Keratinocyte (primary cell): ENCODE data around the gene TMEM184A. TPM values are rescaled to one million over a fixed set of nuclear protein-coding genes. Genes with fewer than 3 reads are reported as not detected.

Source experiments
- DNase-seq: peaks from one replicate; pipeline ENCODE4 v3.0.0-alpha.2; 2011; ENCODE audit warnings: low read depth, missing footprints, low spot score
- FAIRE-seq: peaks from 2 replicates; lab custom pipeline; 2011; peaks lifted over from hg19 to GRCh38; lab: Jason Lieb, UNC
- H2AFZ ChIP-seq: 2 replicates; pipeline ENCODE4 v1.6.0; 2012; ENCODE audit warnings: low read length, control low read depth, inconsistent platforms; ENCODE audit not compliant: control insufficient read depth
- H3K27ac ChIP-seq: 2 replicates; pipeline ENCODE4 v1.5.1; 2011; ENCODE audit warnings: low read length; ENCODE audit not compliant: control insufficient read depth, insufficient read depth
- H3K27me3 ChIP-seq: 3 replicates; pipeline ENCODE4 v1.6.0; 2011; ENCODE audit warnings: low read length; ENCODE audit not compliant: control insufficient read depth, insufficient read depth; ENCODE audit errors: extremely low read depth
- H3K36me3 ChIP-seq, 2 experiments: 2 replicates in 1 of 2; 3 replicates in 1 of 2; pipeline ENCODE4 v1.5.1; 2011; ENCODE audit warnings: low read length in 2 of 2, mild to moderate bottlenecking in 1 of 2; ENCODE audit not compliant: control insufficient read depth in 2 of 2, insufficient read depth in 2 of 2; ENCODE audit errors: extremely low read depth in 1 of 2
- H3K4me1 ChIP-seq: 3 replicates; pipeline ENCODE4 v1.5.1; 2011; ENCODE audit warnings: low read length; ENCODE audit not compliant: control insufficient read depth, insufficient read depth; ENCODE audit errors: extremely low read depth
- H3K4me2 ChIP-seq: 3 replicates; pipeline ENCODE4 v1.6.0; 2011; ENCODE audit warnings: low read depth, low read length; ENCODE audit not compliant: control insufficient read depth, insufficient read depth; ENCODE audit errors: extremely low read depth
- H3K4me3 ChIP-seq, 3 experiments: fragments of 200-600 bp in 1 of 3; sonication (generic) in 1 of 3; 2 replicates in 2 of 3; 3 replicates in 1 of 3; pipeline ENCODE4 v1.5.1; 2011 to 2016; ENCODE audit warnings: low read length in 3 of 3, mild to moderate bottlenecking in 3 of 3, control low read depth in 2 of 3, inconsistent platforms in 1 of 3, low read depth in 1 of 3, mixed read lengths in 1 of 3, mixed run types in 1 of 3, moderate library complexity in 1 of 3; ENCODE audit not compliant: control insufficient read depth in 2 of 3, insufficient read depth in 2 of 3; ENCODE audit errors: extremely low read depth in 1 of 3
- H3K79me2 ChIP-seq: 2 replicates; pipeline ENCODE4 v1.6.0; 2012; ENCODE audit warnings: low read length; ENCODE audit not compliant: control insufficient read depth, insufficient read depth
- H3K9ac ChIP-seq: 3 replicates; pipeline ENCODE4 v1.6.0; 2011; ENCODE audit warnings: low read length; ENCODE audit not compliant: control insufficient read depth, insufficient read depth; ENCODE audit errors: extremely low read depth
- H3K9me1 ChIP-seq: 3 replicates; pipeline ENCODE4 v1.6.0; 2011; ENCODE audit warnings: low read length; ENCODE audit not compliant: control insufficient read depth, insufficient read depth; ENCODE audit errors: extremely low read depth
- H3K9me3 ChIP-seq: 2 replicates; pipeline ENCODE4 v1.5.1; 2012; ENCODE audit warnings: low read depth, low read length; ENCODE audit not compliant: control insufficient read depth
- H4K20me1 ChIP-seq: 3 replicates; pipeline ENCODE4 v1.6.0; 2011; ENCODE audit warnings: low read length; ENCODE audit not compliant: control insufficient read depth, insufficient read depth; ENCODE audit errors: extremely low read depth
- CTCF ChIP-seq, 3 experiments: IDR thresholded peaks in 1 of 3; conservative IDR thresholded peaks in 1 of 3; optimal IDR thresholded peaks in 1 of 3; 2 replicates in 2 of 3; 3 replicates in 1 of 3; pipeline versions ENCODE3 to v1.5.1; 2011; ENCODE audit warnings: low read length in 3 of 3, mild to moderate bottlenecking in 3 of 3, moderate library complexity in 2 of 3, control low read depth in 1 of 3, inconsistent platforms in 1 of 3; ENCODE audit not compliant: insufficient read depth in 2 of 3; ENCODE audit errors: extremely low read depth in 1 of 3
- EZH2 ChIP-seq: IDR thresholded peaks from one replicate; pipeline ENCODE4 v1.6.1; 2012; ENCODE audit warnings: inconsistent platforms, mild to moderate bottlenecking, low read length, moderate library complexity
- dilution Hi-C: fragments of 300-500 bp; cut with MboI; formaldehyde crosslinking; loops from one replicate; pipeline ENCODE4 v1.7.0; 2020; ENCODE audit warnings: low sequenced_read_pairs; ENCODE audit not compliant: extremely low pct_ligation_motif_present
- polyA plus RNA-seq, 5 experiments: library from polyadenylated mRNA; depleted of rRNA in 3 of 5; stranded (reverse) in 3 of 5; stranded (forward) in 1 of 5; unstranded in 1 of 5; fragments of >200 nt; gene quantifications; 1 replicate in 1 of 5; 2 replicates in 3 of 5; 3 replicates in 1 of 5; pipeline versions ENCODE4 v1.2.1 to v1.2.3, GENCODE V29; 2011 to 2012; ENCODE audit warnings: missing spikeins in 2 of 5, low read depth in 1 of 5, low replicate concordance in 1 of 5

TMEM184A gene
- polyA plus RNA-seq, 1 donor (not counting 4 experiments of a cell fraction or from before 2014, with no cell fraction given), result 2.9 TPM

DNA sequence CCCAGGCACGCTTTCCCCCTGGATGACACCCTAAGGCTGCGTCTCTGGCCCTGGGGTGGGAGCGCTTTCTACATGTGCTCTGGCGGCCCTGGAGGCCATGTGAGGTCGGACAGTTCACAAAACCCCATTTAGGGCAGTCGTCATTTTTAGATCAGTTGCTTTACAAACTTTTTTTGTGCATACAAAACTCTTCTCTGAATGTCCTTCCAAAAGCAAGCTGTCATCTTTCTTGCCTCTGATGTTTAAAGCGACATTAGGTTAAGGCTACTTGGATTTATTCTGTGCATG lies 19.6 kb downstream of the TMEM184A start:
- TF ChIP-seq CTCF (optimal IDR thresholded peaks at IDR 0.05 in 1 of 3, IDR thresholded peaks at IDR 0.05 in 1 of 3, conservative IDR thresholded peaks at IDR 0.05 in 1 of 3; ENCODE audit: extremely low read depth in 1 of 3, insufficient read depth in 2 of 3, low read length in 3 of 3), result no peak
- no peak for TF ChIP-seq EZH2
- peaks cover 8 to 16% of the 10 kb centered on the region in 2 experiments for H3K36me3 ChIP-seq
- H3K4me1 ChIP-seq, result peaks cover 47% of the 10 kb centered on the region
- dilution Hi-C loops, result no loop called here
- peaks cover 66% of the 10 kb centered on the region for H3K79me2 ChIP-seq
- H3K27me3 ChIP-seq, result no peaks in the 10 kb centered on the region
- peak overlapping the region; percentile 85 for H3K9ac ChIP-seq
- peak overlapping the region; percentile 90 for H3K27ac ChIP-seq
- no peak for FAIRE-seq
- H3K4me2 ChIP-seq, result peak overlapping the region; percentile 90
- peaks cover 3% of the 10 kb centered on the region for H3K9me1 ChIP-seq
- no peak for DNase-seq
- H4K20me1 ChIP-seq, result peaks cover 18% of the 10 kb centered on the region
- no peak overlapping the region for H2AFZ ChIP-seq
- no peak overlapping the region for H3K4me3 ChIP-seq
- H3K9me3 ChIP-seq, result no peaks in the 10 kb centered on the region

DNA sequence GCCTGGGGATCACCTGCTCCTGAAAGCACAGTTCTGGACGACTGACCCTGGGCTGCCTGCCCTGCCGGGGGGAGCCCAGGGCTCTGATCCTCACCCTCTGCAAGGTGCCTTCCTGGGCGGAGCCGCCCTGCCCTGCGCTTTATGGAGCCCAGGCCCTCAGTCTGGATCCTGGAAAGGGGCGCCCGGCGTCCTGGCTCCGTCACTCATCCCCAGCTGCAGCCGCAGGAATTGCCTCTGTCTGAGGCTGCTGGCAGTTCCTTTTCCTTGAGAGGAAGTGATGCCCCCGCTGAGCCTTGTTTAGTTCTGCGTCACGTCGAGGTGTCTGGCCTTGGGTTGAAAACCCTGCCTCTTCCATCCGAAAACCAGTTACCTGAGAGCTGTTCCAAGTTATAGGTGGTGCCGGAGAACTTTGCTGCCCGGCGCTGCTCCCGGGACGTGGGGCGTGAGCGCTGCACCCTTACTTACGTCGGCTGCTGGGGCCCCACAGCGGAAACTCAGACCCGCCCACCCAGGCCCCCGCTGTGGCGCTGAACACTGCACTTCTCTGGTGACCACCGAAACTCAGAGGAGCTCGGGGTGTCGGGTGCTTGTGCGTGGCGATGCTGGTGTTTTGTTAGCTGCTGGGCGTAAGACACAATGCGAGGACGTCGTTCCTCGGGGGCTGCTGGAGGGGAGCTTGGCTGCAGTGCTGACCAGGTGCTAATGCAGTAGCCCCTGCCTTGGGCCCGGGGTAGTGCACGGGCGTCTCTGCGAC lies 20.1 kb downstream of the TMEM184A start:
- Histone ChIP-seq H3K4me1 (peaks cover 47% of the 10 kb centered on the region), H3K9ac (peak overlapping the region; percentile 85), H4K20me1 (peaks cover 18% of the 10 kb centered on the region), H3K79me2 (peaks cover 69% of the 10 kb centered on the region), H3K9me1 (peaks cover 3% of the 10 kb centered on the region), H3K4me2 (no peak overlapping the region), H3K27ac (no peak overlapping the region), H3K9me3 (no peaks in the 10 kb centered on the region), H3K36me3 (peaks cover 8 to 14% of the 10 kb centered on the region in 2 experiments), H3K27me3 (no peaks in the 10 kb centered on the region), H3K4me3 (no peak overlapping the region), H2AFZ (no peak overlapping the region)
- dilution Hi-C loops, result no loop called here
- DNase-seq (no peak), FAIRE-seq (no peak)
- TF ChIP-seq EZH2 (no peak), CTCF (optimal IDR thresholded peaks at IDR 0.05 in 1 of 3, IDR thresholded peaks at IDR 0.05 in 1 of 3, conservative IDR thresholded peaks at IDR 0.05 in 1 of 3; ENCODE audit: extremely low read depth in 1 of 3, insufficient read depth in 2 of 3, low read length in 3 of 3) (no peak)
